ENCODE data around the gene PDZD4.

Gene PDZD4

DNA sequence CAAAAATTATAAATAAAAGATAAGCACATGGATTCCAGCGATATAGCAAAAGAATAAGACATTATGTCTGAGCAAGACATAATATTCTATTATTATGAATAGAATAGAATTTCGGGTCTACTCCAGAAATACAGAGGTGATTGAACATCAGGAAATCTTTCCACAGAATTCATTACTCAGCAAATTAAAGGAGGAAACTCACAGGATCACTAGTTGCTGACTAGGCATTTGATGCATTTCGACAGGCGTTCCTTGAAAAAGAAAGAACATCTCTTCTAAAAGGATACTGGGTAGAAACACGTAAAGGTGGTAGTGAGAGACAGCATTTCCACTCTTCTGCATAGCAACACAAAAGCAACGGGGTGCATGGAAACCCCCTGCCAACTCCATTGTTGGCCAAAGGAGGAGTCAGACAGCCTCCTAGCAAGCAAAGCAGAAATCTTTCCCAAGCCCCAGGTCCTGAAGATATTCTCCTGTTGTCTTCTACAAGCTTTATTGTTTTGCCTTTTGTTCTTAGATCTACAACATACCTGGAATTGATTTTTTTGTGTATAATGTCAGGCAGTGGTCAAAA lies 14.3 kb upstream of the PDZD4 start:
- Histone ChIP-seq H3K9ac (ENCODE audit: low read length) (no peak overlapping the region), H2BK15ac (replicated peaks; ENCODE audit: low read depth) (no peak overlapping the region), H4K5ac (ENCODE audit: low read length) (no peak overlapping the region), H2BK120ac (ENCODE audit: low read depth, low read length) (no peak overlapping the region), H3K79me1 (ENCODE audit: low read length) (no peaks in the 10 kb centered on the region), H2AK5ac (ENCODE audit: low read length) (no peak overlapping the region), H3K27me3 (ENCODE audit: insufficient read depth, low read length, poor library complexity) (no peaks in the 10 kb centered on the region), H3K79me2 (ENCODE audit: control insufficient read depth, insufficient read depth, low read length) (no peaks in the 10 kb centered on the region), H3K23ac (ENCODE audit: low read length) (no peak overlapping the region), H3K27ac (ENCODE audit: low read depth, low read length) (peak overlapping the region; percentile 70), H3K4me2 (ENCODE audit: low read length) (no peak overlapping the region), H3K36me3 (ENCODE audit: control insufficient read depth, insufficient read depth, low read length) (no peaks in the 10 kb centered on the region), H3K4me3 (ENCODE audit: low read length) (no peak overlapping the region), H4K8ac (ENCODE audit: low read depth, low read length) (no peak overlapping the region), H2BK5ac (ENCODE audit: low read length) (no peak overlapping the region), H3K4me1 (ENCODE audit: control insufficient read depth, low read depth, low read length) (peaks cover 4% of the 10 kb centered on the region), H3K18ac (ENCODE audit: low read length) (no peak overlapping the region), H3K56ac (ENCODE audit: low read length) (no peak overlapping the region), H3K4ac (ENCODE audit: low read depth, low read length) (no peak overlapping the region)
- DNase-seq, result peak; percentile 68
- WGBS (ENCODE audit: extremely low coverage, insufficient coverage, low lambda C conversion rate), result no CpG with 5 or more reads among the region's 6 CpGs

GRCh38 chrX:153836921-153837320 lies 6.6 kb upstream of the PDZD4 start:
- no peak overlapping the region for H2BK120ac ChIP-seq (ENCODE audit: low read depth, low read length)
- no peaks in the 10 kb centered on the region for H3K4me1 ChIP-seq (ENCODE audit: control insufficient read depth, low read depth, low read length)
- H3K56ac ChIP-seq (ENCODE audit: low read length), result no peak overlapping the region
- H3K4me2 ChIP-seq (ENCODE audit: low read length), result no peak overlapping the region
- DNase-seq, result no peak
- no peak overlapping the region for H4K8ac ChIP-seq (ENCODE audit: low read depth, low read length)
- no peak overlapping the region for H3K23ac ChIP-seq (ENCODE audit: low read length)
- H4K5ac ChIP-seq (ENCODE audit: low read length), result no peak overlapping the region
- no peaks in the 10 kb centered on the region for H3K27me3 ChIP-seq (ENCODE audit: insufficient read depth, low read length, poor library complexity)
- no peaks in the 10 kb centered on the region for H3K79me2 ChIP-seq (ENCODE audit: control insufficient read depth, insufficient read depth, low read length)
- no peaks in the 10 kb centered on the region for H3K36me3 ChIP-seq (ENCODE audit: control insufficient read depth, insufficient read depth, low read length)
- H3K18ac ChIP-seq (ENCODE audit: low read length), result no peak overlapping the region
- H3K9ac ChIP-seq (ENCODE audit: low read length), result no peak overlapping the region
- no peak overlapping the region for H2BK15ac ChIP-seq (replicated peaks; ENCODE audit: low read depth)
- H3K27ac ChIP-seq (ENCODE audit: low read depth, low read length), result no peak overlapping the region
- H3K4ac ChIP-seq (ENCODE audit: low read depth, low read length), result no peak overlapping the region
- H3K4me3 ChIP-seq (ENCODE audit: low read length), result no peak overlapping the region
- WGBS (ENCODE audit: extremely low coverage, insufficient coverage, low lambda C conversion rate), result no CpG with 5 or more reads among the region's 6 CpGs
- H2AK5ac ChIP-seq (ENCODE audit: low read length), result no peak overlapping the region
- no peaks in the 10 kb centered on the region for H3K79me1 ChIP-seq (ENCODE audit: low read length)
- H2BK5ac ChIP-seq (ENCODE audit: low read length), result no peak overlapping the region

DNA sequence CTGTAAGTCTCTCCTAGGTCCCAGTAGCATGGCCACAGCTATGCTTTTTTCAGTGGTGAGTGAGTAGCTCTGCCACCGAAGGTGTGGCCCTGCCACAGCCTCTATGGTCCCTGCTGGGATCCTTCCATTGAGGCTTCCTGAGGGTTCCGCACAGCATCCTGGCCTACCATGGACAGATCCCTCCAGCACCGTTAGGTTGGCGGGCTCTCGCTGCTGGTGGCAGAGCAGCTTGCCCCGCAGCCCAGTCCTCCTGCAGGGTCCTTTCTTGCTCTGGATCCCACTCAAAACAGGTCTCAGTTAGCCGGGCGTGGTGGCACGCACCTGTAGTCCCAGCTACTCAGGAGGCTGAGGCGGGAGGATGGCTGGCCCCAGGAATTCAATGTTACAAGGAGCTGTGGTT lies 2.4 kb upstream of the PDZD4 start:
- WGBS (ENCODE audit: extremely low coverage, insufficient coverage, low lambda C conversion rate), result no CpG with 5 or more reads among the region's 10 CpGs
- H2BK5ac ChIP-seq (ENCODE audit: low read length), result no peak overlapping the region
- no peaks in the 10 kb centered on the region for H3K4me1 ChIP-seq (ENCODE audit: control insufficient read depth, low read depth, low read length)
- peaks cover 4% of the 10 kb centered on the region for H3K79me2 ChIP-seq (ENCODE audit: control insufficient read depth, insufficient read depth, low read length)
- no peak overlapping the region for H4K5ac ChIP-seq (ENCODE audit: low read length)
- H3K36me3 ChIP-seq (ENCODE audit: control insufficient read depth, insufficient read depth, low read length), result no peaks in the 10 kb centered on the region
- no peaks in the 10 kb centered on the region for H3K79me1 ChIP-seq (ENCODE audit: low read length)
- H3K56ac ChIP-seq (ENCODE audit: low read length), result no peak overlapping the region
- H3K4me2 ChIP-seq (ENCODE audit: low read length), result no peak overlapping the region
- H2BK15ac ChIP-seq (replicated peaks; ENCODE audit: low read depth), result no peak overlapping the region
- no peak overlapping the region for H3K27ac ChIP-seq (ENCODE audit: low read depth, low read length)
- DNase-seq, result no peak
- H2AK5ac ChIP-seq (ENCODE audit: low read length), result no peak overlapping the region
- H3K23ac ChIP-seq (ENCODE audit: low read length), result no peak overlapping the region
- H3K4ac ChIP-seq (ENCODE audit: low read depth, low read length), result no peak overlapping the region
- no peak overlapping the region for H3K9ac ChIP-seq (ENCODE audit: low read length)
- no peak overlapping the region for H3K4me3 ChIP-seq (ENCODE audit: low read length)
- no peaks in the 10 kb centered on the region for H3K27me3 ChIP-seq (ENCODE audit: insufficient read depth, low read length, poor library complexity)
- H2BK120ac ChIP-seq (ENCODE audit: low read depth, low read length), result no peak overlapping the region
- H3K18ac ChIP-seq (ENCODE audit: low read length), result no peak overlapping the region
- no peak overlapping the region for H4K8ac ChIP-seq (ENCODE audit: low read depth, low read length)

- no peaks in the 10 kb centered on the region for H3K36me3 ChIP-seq (ENCODE audit: control insufficient read depth, insufficient read depth, low read length)
- H3K4ac ChIP-seq (ENCODE audit: low read depth, low read length), result no peak overlapping the region
- H3K4me1 ChIP-seq (ENCODE audit: control insufficient read depth, low read depth, low read length), result peaks cover 2% of the 10 kb centered on the region
- no peaks in the 10 kb centered on the region for H3K79me1 ChIP-seq (ENCODE audit: low read length)
- H2AK5ac ChIP-seq (ENCODE audit: low read length), result no peak overlapping the region
- H3K27me3 ChIP-seq (ENCODE audit: insufficient read depth, low read length, poor library complexity), result no peaks in the 10 kb centered on the region
- no peak overlapping the region for H2BK5ac ChIP-seq (ENCODE audit: low read length)
- no peak for DNase-seq
- no peak overlapping the region for H2BK15ac ChIP-seq (replicated peaks; ENCODE audit: low read depth)
- no peak overlapping the region for H3K27ac ChIP-seq (ENCODE audit: low read depth, low read length)
- H3K79me2 ChIP-seq (ENCODE audit: control insufficient read depth, insufficient read depth, low read length), result peaks cover 6% of the 10 kb centered on the region
- H4K8ac ChIP-seq (ENCODE audit: low read depth, low read length), result no peak overlapping the region
- no peak overlapping the region for H3K9ac ChIP-seq (ENCODE audit: low read length)
- no peak overlapping the region for H3K18ac ChIP-seq (ENCODE audit: low read length)
- no peak overlapping the region for H4K5ac ChIP-seq (ENCODE audit: low read length)
- no peak overlapping the region for H2BK120ac ChIP-seq (ENCODE audit: low read depth, low read length)
- H3K4me2 ChIP-seq (ENCODE audit: low read length), result no peak overlapping the region
- WGBS (ENCODE audit: extremely low coverage, insufficient coverage, low lambda C conversion rate), result no CpG with 5 or more reads among the region's 23 CpGs
- H3K23ac ChIP-seq (ENCODE audit: low read length), result no peak overlapping the region
- no peak overlapping the region for H3K4me3 ChIP-seq (ENCODE audit: low read length)
- peak overlapping the region; percentile 56 for H3K56ac ChIP-seq (ENCODE audit: low read length)
These were observed 1.2 kb upstream of the PDZD4 start for GRCh38 chrX:153831429-153832150.

- Histone ChIP-seq H2BK5ac (ENCODE audit: low read length) (no peak overlapping the region), H3K4me3 (ENCODE audit: low read length) (no peak overlapping the region), H3K4ac (ENCODE audit: low read depth, low read length) (no peak overlapping the region), H2BK15ac (replicated peaks; ENCODE audit: low read depth) (no peak overlapping the region), H3K27me3 (ENCODE audit: insufficient read depth, low read length, poor library complexity) (no peaks in the 10 kb centered on the region), H4K5ac (ENCODE audit: low read length) (no peak overlapping the region), H3K4me2 (ENCODE audit: low read length) (peak overlapping the region; percentile 29), H3K36me3 (ENCODE audit: control insufficient read depth, insufficient read depth, low read length) (no peaks in the 10 kb centered on the region), H3K79me1 (ENCODE audit: low read length) (no peaks in the 10 kb centered on the region), H3K79me2 (ENCODE audit: control insufficient read depth, insufficient read depth, low read length) (peaks cover 6% of the 10 kb centered on the region), H3K4me1 (ENCODE audit: control insufficient read depth, low read depth, low read length) (peaks cover 2% of the 10 kb centered on the region), H4K8ac (ENCODE audit: low read depth, low read length) (peak overlapping the region; percentile 14), H3K18ac (ENCODE audit: low read length) (peak overlapping the region; percentile 85), H3K56ac (ENCODE audit: low read length) (peak overlapping the region; percentile 56), H2BK120ac (ENCODE audit: low read depth, low read length) (no peak overlapping the region), H3K27ac (ENCODE audit: low read depth, low read length) (no peak overlapping the region), H3K23ac (ENCODE audit: low read length) (no peak overlapping the region), H3K9ac (ENCODE audit: low read length) (peak overlapping the region; percentile 38), H2AK5ac (ENCODE audit: low read length) (no peak overlapping the region)
- no peak for DNase-seq
- WGBS (ENCODE audit: extremely low coverage, insufficient coverage, low lambda C conversion rate), result no CpG with 5 or more reads among the region's 102 CpGs
These were observed 490 bp upstream of the PDZD4 start for GRCh38 chrX:153830640-153831428.
